Measurements from ENCODE around the gene COPG2.
"Not testable (repeated sequence)": the region's sequence is repeated elsewhere in the genome, so short reads cannot be mapped to it uniquely, and the experiment has no call there.

COPG2 gene

GRCh38 chr7:130650611-130651120, 17.9 kb downstream of the COPG2 start:
- DNase-seq (ENCODE audit: low spot score): no peak

DNA sequence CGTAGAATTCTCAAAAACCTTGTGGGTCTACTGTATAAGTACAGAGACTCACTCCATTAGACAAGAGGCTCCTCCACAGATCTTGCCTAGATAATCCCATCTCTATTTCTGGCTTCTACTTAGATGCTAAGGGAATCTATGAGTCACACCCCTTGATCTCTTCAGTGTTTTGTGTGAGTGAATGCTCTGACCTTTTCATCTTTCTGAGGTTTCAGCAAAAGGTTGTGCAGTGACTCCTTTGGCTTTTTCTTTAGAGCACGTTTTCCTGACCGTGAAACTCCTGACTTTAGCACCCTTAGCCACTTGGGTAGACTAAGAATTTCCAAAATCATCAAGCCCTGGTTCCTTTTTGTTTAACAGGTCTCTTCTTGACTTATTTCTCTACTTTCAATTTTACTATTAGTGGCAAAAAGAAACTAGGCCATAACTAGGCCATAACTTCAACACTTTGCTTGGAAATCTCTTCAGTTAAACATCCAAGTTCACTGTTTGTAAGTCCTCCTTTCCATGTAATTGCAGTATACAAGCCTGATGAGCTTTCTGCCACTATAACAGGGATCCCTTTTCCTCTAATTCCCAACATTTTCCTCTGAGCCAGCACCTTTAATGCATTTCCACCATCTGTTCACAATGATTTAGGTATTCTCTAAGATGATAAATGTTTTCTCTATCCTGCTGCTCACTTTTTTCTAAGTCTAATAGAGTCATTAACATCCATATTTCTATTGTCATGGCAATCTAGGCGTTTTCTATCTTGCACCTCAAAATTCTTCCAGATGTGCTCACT, 19.4 kb downstream of the COPG2 start:
- peak; percentile 46 for DNase-seq (ENCODE audit: low spot score)

DNA sequence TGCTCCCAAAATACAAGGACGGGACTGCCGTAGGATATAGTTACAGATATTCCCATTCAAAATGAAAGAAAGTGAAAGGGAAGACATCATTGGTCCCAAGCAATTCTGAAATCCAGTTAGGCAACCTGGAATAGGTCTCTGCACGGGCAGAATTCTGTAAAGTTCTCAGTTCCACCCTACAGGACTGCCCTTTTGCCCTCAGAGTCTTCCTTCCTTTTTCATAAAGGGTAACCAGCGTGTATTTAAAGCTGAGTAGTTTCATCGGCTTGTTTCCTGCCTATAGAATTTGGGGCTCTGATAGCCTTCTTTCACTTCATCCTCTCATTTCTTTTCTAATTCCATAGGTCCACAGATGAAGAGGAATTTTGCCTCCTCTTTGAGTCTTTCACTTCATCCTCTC, 20.0 kb downstream of the COPG2 start:
- no peak for DNase-seq (ENCODE audit: low spot score)

- DNase-seq (ENCODE audit: low spot score): no peak
Measured at GRCh38 chr7:130642383-130642782, 26.2 kb downstream of the COPG2 start.

- no peak for DNase-seq (ENCODE audit: low spot score)
Measured at GRCh38 chr7:130641497-130641896, 27.1 kb downstream of the COPG2 start.

- no peak for DNase-seq (ENCODE audit: low spot score)
Measured at GRCh38 chr7:130641040-130641439, 27.5 kb downstream of the COPG2 start.

DNA sequence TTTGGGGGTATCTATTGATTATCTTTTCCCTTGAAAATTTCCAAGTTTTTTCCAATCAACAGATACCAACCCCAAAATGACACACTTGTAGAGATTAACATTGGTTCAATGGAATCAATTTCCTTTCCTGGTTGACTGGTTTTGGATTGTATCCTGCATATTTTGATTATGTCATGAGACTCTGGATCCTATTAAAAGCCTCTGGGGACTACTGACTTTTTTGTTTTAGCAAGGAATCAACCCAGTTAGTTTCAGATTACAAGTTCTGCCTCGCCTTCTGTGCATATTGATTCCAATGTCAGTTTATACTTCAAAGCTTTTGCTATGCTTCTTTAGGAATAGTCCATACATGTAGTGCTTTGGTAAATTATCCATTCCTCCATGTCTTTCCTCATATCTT, 29.2 kb downstream of the COPG2 start:
- DNase-seq (ENCODE audit: low spot score): no peak

DNA sequence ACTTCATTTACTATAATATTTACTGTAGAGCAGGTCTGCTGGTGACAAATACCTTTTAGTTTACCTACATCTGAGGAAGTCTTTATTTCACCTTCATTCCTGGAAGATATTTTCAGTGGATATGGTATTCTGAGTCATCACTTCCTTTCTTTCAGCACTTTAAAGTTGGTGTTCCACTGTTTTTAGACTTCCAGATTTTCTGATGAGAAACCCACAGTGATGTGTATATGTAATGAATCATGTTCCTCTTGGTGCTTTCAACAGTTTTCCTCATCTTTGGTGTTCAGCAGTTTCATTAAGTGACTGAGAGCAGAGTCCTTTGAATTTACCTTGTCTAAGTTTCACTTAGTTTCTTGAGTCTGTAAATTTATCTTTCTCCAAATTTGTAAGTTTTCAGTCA, 36.4 kb downstream of the COPG2 start:
- DNase-seq (ENCODE audit: low spot score): peak; percentile 42

- no peak for DNase-seq (ENCODE audit: low spot score)
Measured at GRCh38 chr7:130628901-130629300, 39.6 kb downstream of the COPG2 start.

GRCh38 chr7:130627775-130628174, 40.8 kb downstream of the COPG2 start:
- DNase-seq (ENCODE audit: low spot score): no peak

DNA sequence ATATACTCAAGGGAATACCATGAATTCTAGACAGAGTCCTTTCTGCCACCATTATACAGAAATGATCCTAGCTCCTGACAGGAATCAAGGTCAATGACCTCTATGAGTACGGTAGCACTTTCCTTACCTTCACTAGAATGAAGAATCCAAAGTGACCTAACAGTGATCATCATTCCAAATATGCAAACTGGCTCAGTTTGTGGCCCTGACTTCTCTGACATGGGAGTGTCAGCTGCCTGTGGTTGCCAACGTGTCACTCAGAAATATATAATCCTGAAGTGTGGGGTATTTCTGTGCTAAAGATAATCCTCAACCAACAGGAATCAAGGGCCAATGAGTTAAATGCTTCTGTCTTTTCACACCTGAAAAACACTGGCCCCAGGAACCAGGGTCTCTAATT, 45.7 kb downstream of the COPG2 start:
- no peak for DNase-seq (ENCODE audit: low spot score)

- no peak for DNase-seq (ENCODE audit: low spot score)
Measured at GRCh38 chr7:130615583-130615982, 53.0 kb downstream of the COPG2 start.

DNA sequence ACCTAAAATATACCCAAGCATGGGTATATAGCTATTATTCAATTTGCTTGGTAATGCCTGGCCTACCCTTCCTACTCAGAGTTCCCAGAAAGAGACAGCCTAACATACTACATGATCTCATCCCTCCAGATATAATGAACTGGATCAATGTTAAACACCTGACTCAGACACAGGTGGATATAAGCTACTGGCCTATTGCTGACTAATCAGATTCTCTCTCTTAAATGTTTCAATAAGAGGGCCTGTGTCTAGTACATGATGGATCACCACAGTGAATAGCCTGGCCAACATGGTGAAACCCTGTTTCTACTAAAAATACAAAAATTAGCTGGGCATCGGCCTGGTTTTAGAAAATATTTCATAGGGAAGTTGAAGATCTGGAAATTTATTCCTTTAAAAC, 54.1 kb downstream of the COPG2 start:
- DNase-seq (ENCODE audit: low spot score): no peak

- DNase-seq (ENCODE audit: low spot score): no peak
Measured at GRCh38 chr7:130611218-130611617, 57.3 kb downstream of the COPG2 start.

DNA sequence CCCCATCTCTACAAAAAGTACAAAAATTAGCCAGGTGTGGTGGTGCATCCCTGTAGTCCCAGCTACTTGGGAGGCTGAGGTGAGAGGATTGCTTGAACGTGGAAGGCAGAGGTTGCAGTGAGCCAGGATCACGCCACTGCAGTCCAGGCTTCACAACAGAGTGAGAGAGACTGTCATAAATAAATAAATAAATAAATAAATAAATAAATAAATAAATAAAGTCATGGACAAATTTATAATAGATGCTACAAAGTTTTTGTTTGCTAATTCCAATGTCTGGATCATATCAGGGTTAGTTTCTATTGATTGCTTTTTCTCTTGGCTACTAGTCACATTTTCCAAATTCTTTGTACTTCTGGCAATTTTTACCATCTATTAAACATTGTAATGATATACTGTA, 61.5 kb downstream of the COPG2 start:
- DNase-seq (ENCODE audit: low spot score): not testable (repeated sequence)

DNA sequence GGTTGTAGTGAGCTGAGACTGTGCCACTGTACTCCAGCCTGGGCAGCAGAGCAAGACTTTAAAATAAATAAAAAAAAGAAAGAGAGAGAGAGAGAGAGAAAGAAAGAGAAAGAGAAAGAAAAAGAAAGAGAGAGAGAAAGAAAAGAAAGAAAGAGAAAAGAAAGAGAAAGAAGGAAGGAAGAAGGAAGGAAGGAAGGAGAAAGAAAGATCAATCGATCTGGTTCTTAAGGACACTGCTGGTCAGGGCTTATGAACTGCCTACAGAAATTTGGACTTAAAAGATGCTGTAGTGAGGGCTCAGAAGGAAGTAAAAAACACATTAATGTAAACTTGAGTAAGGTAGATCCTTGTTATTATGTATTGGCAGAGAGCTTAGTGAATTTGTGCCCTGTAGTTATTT, 62.4 kb downstream of the COPG2 start:
- DNase-seq (ENCODE audit: low spot score): no peak

DNA sequence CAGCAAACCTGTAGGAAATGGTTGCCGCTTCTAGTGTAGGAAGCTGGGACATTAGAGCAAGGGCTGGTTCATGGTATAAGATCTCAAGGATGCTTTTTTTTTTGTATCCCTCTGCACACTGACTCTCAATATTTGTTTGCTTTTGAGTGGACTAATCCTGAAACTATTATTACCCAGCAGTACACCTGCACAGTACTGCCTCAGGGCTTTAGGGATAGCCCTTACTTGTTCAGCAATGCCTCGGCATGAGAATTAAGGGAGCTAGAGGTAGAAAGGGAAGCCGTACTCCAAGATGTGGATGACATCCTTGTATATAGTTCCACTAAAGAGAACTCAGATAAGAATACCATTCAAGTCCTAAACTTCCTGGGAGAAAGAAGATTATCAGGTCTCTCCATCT, 70.5 kb downstream of the COPG2 start:
- DNase-seq (ENCODE audit: low spot score): no peak

DNA sequence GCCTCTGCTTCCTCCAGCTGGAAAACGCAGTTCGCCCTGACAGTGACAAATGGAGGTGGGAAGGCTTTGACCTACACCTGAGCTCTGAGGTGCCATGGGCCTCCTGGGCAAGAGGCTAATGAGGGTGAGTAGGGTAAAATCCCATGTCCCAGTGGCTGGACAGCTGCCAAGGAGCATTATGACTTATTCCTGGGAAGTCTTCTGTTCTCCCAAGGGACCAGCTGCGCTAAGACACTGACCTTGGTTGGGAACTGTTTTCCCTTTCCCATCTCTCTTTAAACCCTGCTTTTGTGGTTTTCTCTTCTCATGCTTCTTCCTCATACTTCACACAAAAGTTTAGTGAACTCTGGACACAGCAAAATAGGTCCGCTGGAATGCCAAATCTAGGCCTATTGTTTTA, 72.6 kb downstream of the COPG2 start:
- no peak for DNase-seq (ENCODE audit: low spot score)

GRCh38 chr7:130593033-130593432, 75.5 kb downstream of the COPG2 start:
- no peak for DNase-seq (ENCODE audit: low spot score)

DNA sequence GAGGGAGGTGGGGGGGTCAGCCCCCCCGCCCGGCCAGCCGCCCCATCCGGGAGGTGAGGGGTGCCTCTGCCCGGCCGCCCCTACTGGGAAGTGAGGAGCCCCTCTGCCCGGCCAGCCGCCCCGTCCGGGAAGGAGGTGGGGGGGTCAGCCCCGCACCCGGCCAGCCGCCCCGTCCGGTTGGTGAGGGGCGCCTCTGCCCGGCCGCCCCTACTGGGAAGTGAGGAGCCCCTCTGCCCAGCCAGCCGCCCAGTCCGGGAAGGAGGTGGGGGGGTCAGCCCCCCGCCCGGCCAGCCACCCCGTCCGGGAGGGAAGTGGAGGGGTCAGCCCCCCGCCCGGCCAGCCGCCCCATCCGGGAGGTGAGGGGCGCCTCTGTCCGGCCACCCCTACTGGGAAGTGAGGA, 77.1 kb downstream of the COPG2 start:
- not testable (repeated sequence) for DNase-seq (ENCODE audit: low spot score)

DNA sequence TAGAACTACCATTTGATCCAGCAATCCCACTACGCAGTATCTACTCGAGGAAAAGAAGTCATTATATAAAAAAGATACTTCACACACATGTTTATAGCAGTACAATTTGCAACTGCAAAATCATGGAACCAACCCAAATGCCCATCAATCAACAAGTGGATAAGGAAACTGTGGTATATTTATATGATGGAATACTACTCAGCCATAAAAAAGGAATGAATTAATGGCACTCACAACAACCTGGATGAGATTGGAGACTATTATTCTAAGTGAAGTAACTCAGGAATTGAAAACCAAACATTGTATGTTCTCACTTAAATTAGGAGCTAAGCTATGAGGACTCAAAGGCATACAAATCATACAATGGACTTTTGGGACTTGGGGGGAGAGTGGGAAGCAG, 82.6 kb downstream of the COPG2 start:
- not testable (repeated sequence) for DNase-seq (ENCODE audit: low spot score)

- DNase-seq (ENCODE audit: low spot score): not testable (repeated sequence)
Measured at GRCh38 chr7:130575110-130575509, 93.4 kb downstream of the COPG2 start.

DNA sequence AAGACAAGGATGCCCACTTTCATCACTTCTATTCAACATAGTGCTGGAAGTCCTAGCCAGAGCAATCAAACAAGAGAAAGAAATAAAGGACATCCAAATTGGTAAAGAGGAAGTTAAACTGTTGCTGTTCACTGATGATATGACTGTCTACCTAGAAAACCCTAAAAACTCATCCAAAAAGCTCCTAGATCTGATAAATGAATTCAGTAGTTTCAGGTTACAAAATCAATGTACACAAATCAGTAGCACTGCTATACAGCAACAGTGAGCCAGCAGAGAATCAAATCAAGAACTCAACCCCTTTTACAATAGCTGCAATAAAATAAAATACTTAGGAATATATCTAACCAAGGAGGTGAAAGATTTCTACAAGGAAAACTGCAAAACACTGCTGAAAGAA, 98.4 kb downstream of the COPG2 start:
- DNase-seq (ENCODE audit: low spot score): not testable (repeated sequence)

DNA sequence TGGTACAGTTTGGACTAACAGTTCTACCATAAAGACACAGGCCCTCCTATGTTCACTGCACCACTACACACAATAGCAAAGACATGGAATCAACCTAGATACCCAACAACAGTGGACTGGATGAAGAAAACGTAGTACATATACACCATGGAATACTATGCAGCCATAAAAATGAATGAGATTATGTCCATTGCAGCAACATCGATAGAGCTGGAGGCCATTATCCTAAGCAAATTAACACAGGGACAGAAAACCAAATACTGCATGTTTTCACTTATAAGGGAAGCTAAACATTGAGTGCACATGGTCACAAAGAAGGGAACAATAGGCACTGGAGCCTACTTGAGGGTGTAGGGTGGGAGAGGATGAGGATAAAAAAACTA, 101.7 kb downstream of the COPG2 start:
- no peak for DNase-seq (ENCODE audit: low spot score)

Measured in RKO (cell line).